Colonic mucosa (tissue), 4 donors: ENCODE data around the gene ZNF564. TPM values are rescaled to one million over a fixed set of nuclear protein-coding genes. Genes with fewer than 3 reads are reported as not detected.
"Not testable (repeated sequence)": the region's sequence is repeated elsewhere in the genome, so short reads cannot be mapped to it uniquely, and the experiment has no call there.

Experiments
- DNase-seq: peaks from one replicate; pipeline ENCODE4 v3.0.0-alpha.2; 2020
- H3K27ac ChIP-seq: fragments of 200-600 bp; one replicate; pipeline ENCODE4 v1.8.0; 2021
- H3K27me3 ChIP-seq: fragments of 200-600 bp; one replicate; pipeline ENCODE4 v1.8.0; 2021
- H3K36me3 ChIP-seq: fragments of 200-600 bp; one replicate; pipeline ENCODE4 v1.8.0; 2021
- H3K4me1 ChIP-seq: fragments of 200-600 bp; one replicate; pipeline ENCODE4 v1.8.0; 2021; ENCODE audit warnings: mild to moderate bottlenecking
- H3K4me3 ChIP-seq: fragments of 200-600 bp; one replicate; pipeline ENCODE4 v1.8.0; 2021
- H3K9ac ChIP-seq, 2 donors: one replicate each; pipeline ENCODE4 v1.7.0; 2013; ENCODE audit warnings: control low read depth in 2 of 2, low read depth in 2 of 2, low read length in 2 of 2
- H3K9me3 ChIP-seq: fragments of 200-600 bp; one replicate; pipeline ENCODE4 v1.8.0; 2021
- intact Hi-C: fragments of 100-400 bp; cut with DNase I; formaldehyde crosslinking; loops from one replicate; pipeline ENCODE4 v1.14.1; 2022
- total RNA-seq, 2 donors: library from RNA; stranded (reverse); fragmentation: NEBNext Ultra II Directional in 1 of 2; extraction: Animal tissue kit (Norgen Biotek cat#: 25700) in 1 of 2; gene quantifications; one replicate each; pipeline ENCODE4 v1.2.1, GENCODE V29; 2021
- TF ChIP-seq, protein P1 (sequence below): fragments of 200-600 bp; IDR thresholded peaks from one replicate; pipeline ENCODE4 v1.8.0; 2022; ENCODE audit warnings: antibody characterized with exemption, mild to moderate bottlenecking
- donor health status: healthy.
- donor health status: DM: no; HTN: no; CAD: no.
- donor health status: DM: no; HTN: no; CAD: no.

ZNF564 gene
- total RNA-seq, 2 donors from 2014 or later = 14.8 to 17.4 TPM

DNA sequence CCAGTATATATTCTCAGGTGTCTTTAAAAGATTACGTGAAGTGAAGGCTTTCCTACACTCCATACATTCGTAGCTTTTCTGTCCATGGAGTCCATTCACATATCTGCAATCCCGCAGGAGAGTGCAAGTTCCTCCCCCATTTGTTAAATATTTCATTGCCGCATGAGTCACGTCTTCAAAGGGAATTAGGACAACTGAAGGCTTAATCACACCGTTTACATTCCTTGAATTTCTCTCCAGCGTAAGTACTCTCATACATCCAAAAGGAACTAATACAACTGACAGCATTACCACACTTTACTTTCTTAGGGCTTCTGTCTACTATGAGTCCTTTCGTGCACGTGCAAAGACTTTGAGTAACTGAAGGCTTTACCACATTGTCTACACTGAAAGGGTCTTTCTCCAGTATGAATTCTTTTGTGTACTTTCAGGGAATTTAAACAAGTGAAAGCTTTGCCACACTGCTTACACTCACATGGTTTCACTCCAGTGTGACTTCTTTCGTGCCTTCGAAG is 29.0 kb upstream of the ZNF564 start:
- Histone ChIP-seq H3K9ac (no peak overlapping the region), H3K4me1 (no peaks in the 10 kb centered on the region), H3K27me3 (no peaks in the 10 kb centered on the region), H3K9me3 (peaks cover 3% of the 10 kb centered on the region), H3K36me3 (peaks cover 24% of the 10 kb centered on the region), H3K4me3 (no peak overlapping the region), H3K27ac (no peak overlapping the region)
- intact Hi-C loops = no loop called here
- TF ChIP-seq, protein P1, sequence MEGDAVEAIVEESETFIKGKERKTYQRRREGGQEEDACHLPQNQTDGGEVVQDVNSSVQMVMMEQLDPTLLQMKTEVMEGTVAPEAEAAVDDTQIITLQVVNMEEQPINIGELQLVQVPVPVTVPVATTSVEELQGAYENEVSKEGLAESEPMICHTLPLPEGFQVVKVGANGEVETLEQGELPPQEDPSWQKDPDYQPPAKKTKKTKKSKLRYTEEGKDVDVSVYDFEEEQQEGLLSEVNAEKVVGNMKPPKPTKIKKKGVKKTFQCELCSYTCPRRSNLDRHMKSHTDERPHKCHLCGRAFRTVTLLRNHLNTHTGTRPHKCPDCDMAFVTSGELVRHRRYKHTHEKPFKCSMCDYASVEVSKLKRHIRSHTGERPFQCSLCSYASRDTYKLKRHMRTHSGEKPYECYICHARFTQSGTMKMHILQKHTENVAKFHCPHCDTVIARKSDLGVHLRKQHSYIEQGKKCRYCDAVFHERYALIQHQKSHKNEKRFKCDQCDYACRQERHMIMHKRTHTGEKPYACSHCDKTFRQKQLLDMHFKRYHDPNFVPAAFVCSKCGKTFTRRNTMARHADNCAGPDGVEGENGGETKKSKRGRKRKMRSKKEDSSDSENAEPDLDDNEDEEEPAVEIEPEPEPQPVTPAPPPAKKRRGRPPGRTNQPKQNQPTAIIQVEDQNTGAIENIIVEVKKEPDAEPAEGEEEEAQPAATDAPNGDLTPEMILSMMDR = no peak
- no peak for DNase-seq

DNA sequence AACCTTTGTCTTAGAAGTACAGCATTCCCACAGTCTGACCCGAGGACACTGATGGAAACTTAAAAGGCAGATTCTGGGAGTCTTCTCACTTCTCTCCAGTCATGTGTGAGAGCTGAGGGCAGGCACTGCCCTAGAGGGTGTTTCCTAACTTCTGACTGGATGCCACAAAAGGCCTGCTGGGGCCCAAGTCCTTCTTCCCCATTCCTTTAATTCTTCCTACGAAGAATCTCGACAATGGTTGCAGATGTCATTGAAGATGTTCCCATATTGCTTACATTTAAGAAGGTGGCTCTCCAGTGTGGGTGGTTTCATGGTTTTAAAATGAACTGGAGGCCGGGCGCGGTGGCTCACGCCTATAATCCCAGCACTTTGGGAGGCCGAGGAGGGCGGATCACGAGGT is 27.4 kb upstream of the ZNF564 start:
- intact Hi-C loops = no loop called here
- no peak for DNase-seq
- peaks cover 24% of the 10 kb centered on the region for H3K36me3 ChIP-seq

DNA sequence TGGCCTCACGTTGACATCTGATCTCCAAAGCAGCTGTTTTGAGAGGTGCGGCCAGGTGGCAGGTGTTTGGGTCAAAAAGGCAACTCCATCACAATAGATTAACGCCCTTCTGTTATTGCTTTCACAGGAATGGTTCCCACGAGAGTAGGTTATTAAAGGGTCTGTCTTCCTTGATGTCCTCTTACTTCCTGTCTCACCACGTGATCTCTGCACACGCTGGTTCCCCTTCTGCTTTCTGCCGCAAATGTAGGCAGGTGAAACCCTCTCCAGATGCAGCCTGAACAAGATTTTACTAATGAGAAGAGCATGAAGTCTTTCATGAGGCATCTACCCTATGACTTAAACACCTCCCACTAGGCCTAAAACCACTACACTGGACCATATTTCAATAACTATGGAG is 22.8 kb upstream of the ZNF564 start:
- no peak overlapping the region for H3K27ac ChIP-seq
- peak; percentile 12 for DNase-seq
- TF ChIP-seq, protein P1 = no peak

More for the DNA sequence above, 27.4 kb upstream of the ZNF564 start:
- TF ChIP-seq, protein P1 = no peak
- Histone ChIP-seq H3K4me3 (no peak overlapping the region), H3K27ac (no peak overlapping the region), H3K9ac (no peak overlapping the region), H3K9me3 (peaks cover 3% of the 10 kb centered on the region), H3K4me1 (no peaks in the 10 kb centered on the region), H3K27me3 (no peaks in the 10 kb centered on the region)

DNA sequence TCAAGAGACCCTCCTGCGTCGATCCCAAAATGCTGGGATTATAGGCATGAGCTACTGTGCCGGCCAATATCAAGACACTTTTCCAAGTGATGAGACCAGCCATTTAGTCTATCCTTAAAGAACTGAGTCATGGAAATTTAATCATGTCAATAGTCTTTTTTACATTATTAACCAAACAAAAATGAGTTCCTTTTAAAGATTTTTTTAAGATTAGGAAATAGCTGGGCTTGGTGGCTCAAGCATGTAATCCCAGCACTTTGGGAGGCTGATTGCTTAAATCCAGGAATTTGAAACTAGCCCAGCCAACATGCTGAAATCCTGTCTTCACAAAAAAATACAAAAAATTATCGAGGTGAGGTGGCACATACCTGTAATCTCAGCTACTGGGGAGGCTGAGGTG is 16.7 kb upstream of the ZNF564 start:
- Histone ChIP-seq H3K27ac (no peak overlapping the region), H3K4me3 (no peak overlapping the region), H3K9me3 (no peaks in the 10 kb centered on the region), H3K27me3 (no peaks in the 10 kb centered on the region), H3K9ac (no peak overlapping the region), H3K36me3 (no peaks in the 10 kb centered on the region), H3K4me1 (no peaks in the 10 kb centered on the region)
- TF ChIP-seq, protein P1 = no peak
- intact Hi-C loops = no loop called here
- no peak for DNase-seq

More for the DNA sequence above, 22.8 kb upstream of the ZNF564 start:
- H3K9me3 ChIP-seq = no peaks in the 10 kb centered on the region
- no peak overlapping the region for H3K9ac ChIP-seq
- H3K36me3 ChIP-seq = no peaks in the 10 kb centered on the region
- H3K4me3 ChIP-seq = no peak overlapping the region
- H3K4me1 ChIP-seq = no peaks in the 10 kb centered on the region
- no peaks in the 10 kb centered on the region for H3K27me3 ChIP-seq
- intact Hi-C loops = no loop called here

DNA sequence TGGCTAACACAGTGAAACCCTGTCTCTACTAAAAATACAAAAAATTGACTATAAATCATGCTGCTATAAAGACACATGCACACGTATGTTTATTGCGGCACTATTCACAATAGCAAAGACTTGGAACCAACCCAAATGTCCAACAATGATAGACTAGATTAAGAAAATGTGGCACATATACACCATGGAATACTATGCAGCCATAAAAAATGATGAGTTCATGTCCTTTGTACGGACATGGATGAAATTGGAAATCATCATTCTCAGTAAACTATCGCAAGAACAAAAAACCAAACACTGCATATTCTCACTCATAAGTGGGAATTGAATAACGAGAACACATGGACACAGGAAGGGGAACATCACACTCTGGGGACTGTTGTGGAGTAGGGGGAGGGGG is 15.1 kb upstream of the ZNF564 start:
- intact Hi-C loops, DNase-seq: not testable (repeated sequence)

DNA sequence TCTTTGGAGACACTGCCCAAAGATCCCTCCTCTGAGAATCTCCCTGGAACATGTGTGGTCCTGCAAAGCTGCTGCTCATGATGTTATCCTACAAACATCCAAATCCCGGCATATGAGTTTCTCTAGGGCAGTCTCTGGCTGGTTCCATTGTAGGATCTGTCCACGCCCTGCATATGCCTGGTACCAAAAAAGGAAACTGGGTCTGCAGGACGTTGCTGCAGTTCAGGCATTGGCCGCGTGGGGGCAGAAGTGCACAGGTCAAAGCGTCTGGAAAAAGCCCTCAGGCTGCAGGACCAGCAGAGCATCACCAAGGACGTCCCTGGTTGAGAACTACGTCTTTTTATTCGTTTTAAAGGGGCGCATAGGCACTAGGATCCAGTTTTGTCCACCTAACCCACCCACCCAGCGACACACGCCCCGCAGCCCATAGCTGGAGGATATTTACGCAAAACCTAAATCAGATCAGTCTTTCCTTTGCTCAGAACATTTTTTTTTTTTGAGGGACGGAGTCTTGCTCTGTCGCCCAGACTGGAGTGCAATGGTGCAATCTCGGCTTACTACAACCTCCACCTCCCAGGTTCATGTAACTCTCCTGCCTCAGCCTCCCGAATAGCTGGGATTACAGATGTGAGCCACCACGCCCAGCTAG is 12.9 kb upstream of the ZNF564 start:
- DNase-seq = peak; percentile 95
- Histone ChIP-seq H3K9me3 (no peaks in the 10 kb centered on the region), H3K27ac (no peak overlapping the region), H3K27me3 (no peaks in the 10 kb centered on the region), H3K4me1 (no peaks in the 10 kb centered on the region), H3K36me3 (no peaks in the 10 kb centered on the region), H3K9ac (no peak overlapping the region), H3K4me3 (no peak overlapping the region)
- intact Hi-C loops = loop anchor here (5.0 kb wide), 2 partner anchors 103 to 362 kb away; partner anchors contain the start of genes MAN2B1 and WDR83
- TF ChIP-seq, protein P1 = peak; percentile 97

More for the DNA sequence above, 15.1 kb upstream of the ZNF564 start:
- not testable (repeated sequence) for H3K36me3 ChIP-seq, H3K4me1 ChIP-seq, H3K27ac ChIP-seq, H3K27me3 ChIP-seq, H3K9me3 ChIP-seq, H3K4me3 ChIP-seq, H3K9ac ChIP-seq
